GM12872 (cell line): ENCODE data around the gene IQUB.

Source experiments
- CTCF ChIP-seq: IDR thresholded peaks from 3 replicates; pipeline ENCODE4 v1.5.1; 2011; ENCODE audit warnings: low read depth, mild to moderate bottlenecking, low read length, moderate library complexity; ENCODE audit not compliant: insufficient read depth

IQUB gene

GRCh38 chr7:123423622-123424021 is 110.8 kb downstream of the IQUB start:
- TF ChIP-seq CTCF = no peak

- TF ChIP-seq CTCF = no peak
Measured at GRCh38 chr7:123417580-123417979, 116.8 kb downstream of the IQUB start.

GRCh38 chr7:123415625-123416024 is 118.8 kb downstream of the IQUB start:
- no peak for TF ChIP-seq CTCF

- no peak for TF ChIP-seq CTCF
Measured at GRCh38 chr7:123410273-123410904, 124.0 kb downstream of the IQUB start.
